A549 (cell line): ENCODE measurements around the gene SSH2. TPM values are rescaled to one million over a fixed set of nuclear protein-coding genes. Genes with fewer than 3 reads are reported as not detected.

Source experiments
- ATAC-seq, 2 experiments: fragments of 200-7000 bp in 1 of 2; fragments of >200 bp in 1 of 2; cut with Nextera tagmentation in 1 of 2; cut with Tn5 transposase in 1 of 2; 3 replicates each; pipeline versions ENCODE4 v1.8.0 to v1.9.1; 2018 to 2020; ENCODE audit warnings: mild to moderate bottlenecking in 1 of 2, moderate library complexity in 1 of 2
- CTCF ChIA-PET: fragments of 300-600 bp; sonication (Branson Sonifier 250); formaldehyde crosslinking; extraction: SDS; loops from one replicate; lab custom pipeline; 2021; ENCODE audit warnings: antibody characterized with exemption, inconsistent platforms; lab: Yijun Ruan, JAX
- POLR2A ChIA-PET: fragments of 350-600 bp; formaldehyde crosslinking; extraction: SDS; loops from one replicate; lab custom pipeline; 2021; ENCODE audit warnings: antibody characterized with exemption, inconsistent platforms; lab: Yijun Ruan, JAX
- DNase-seq, 2 experiments: peaks; one replicate each; pipeline versions ENCODE4 v3.0.0 to v3.0.0-alpha.2; 2011 to 2016; ENCODE audit warnings: low read depth in 1 of 2, low spot score in 1 of 2
- FAIRE-seq: peaks from 2 replicates; lab custom pipeline; 2011; peaks lifted over from hg19 to GRCh38; lab: Jason Lieb, UNC
- H3K27ac ChIP-seq, 2 experiments: fragments of >200 bp; sonication (Bioruptor Twin); formaldehyde crosslinking; 3 replicates each; pipeline ENCODE4 v1.5.1; 2016 to 2017
- H3K4me1 ChIP-seq: fragments of >200 bp; sonication (Bioruptor Twin); formaldehyde crosslinking; 3 replicates; pipeline ENCODE4 v1.6.1; 2016
- H3K4me2 ChIP-seq: fragments of >200 bp; sonication (Bioruptor Twin); formaldehyde crosslinking; 3 replicates; pipeline ENCODE4 v1.6.1; 2016
- H3K4me3 ChIP-seq: fragments of >200 bp; sonication (Bioruptor Twin); formaldehyde crosslinking; 3 replicates; pipeline ENCODE4 v1.5.1; 2016
- H3K9me3 ChIP-seq: fragments of >200 bp; sonication (Bioruptor Twin); formaldehyde crosslinking; 3 replicates; pipeline ENCODE4 v1.6.1; 2016
- BHLHE40 ChIP-seq: IDR thresholded peaks from 2 replicates; pipeline ENCODE4 v1.6.1; 2012; ENCODE audit warnings: low read depth, low read length, inconsistent platforms
- CBX2 ChIP-seq: fragments of 200-600 bp; sonication (generic); IDR thresholded peaks from 2 replicates; pipeline ENCODE4 v1.6.1; 2016; ENCODE audit warnings: low read depth, mild to moderate bottlenecking, borderline replicate concordance
- EHF ChIP-seq: fragments of 250-450 bp; sonication (Bioruptor Pico); IDR thresholded peaks from 2 replicates; pipeline ENCODE4 v1.5.0; 2020; ENCODE audit warnings: mild to moderate bottlenecking
- ELK1 ChIP-seq: fragments of 150-350 bp; IDR thresholded peaks from 2 replicates; pipeline ENCODE4 v1.6.1; 2014; ENCODE audit warnings: low read depth, mild to moderate bottlenecking, low read length
- FOSL2 ChIP-seq, 2 experiments: fragments of 450-650 bp in 1 of 2; fragments of >200 bp in 1 of 2; sonication (Bioruptor Twin) in 1 of 2; formaldehyde crosslinking; IDR thresholded peaks; 2 replicates each; pipeline versions ENCODE4 v1.5.0 to v1.6.1; 2016 to 2020; ENCODE audit warnings: mild to moderate bottlenecking in 1 of 2, moderate library complexity in 1 of 2
- HDAC2 ChIP-seq: fragments of 200-600 bp; sonication (generic); IDR thresholded peaks from 2 replicates; pipeline ENCODE4 v1.6.1; 2016
- HES2 ChIP-seq: fragments of >200 bp; sonication (Bioruptor Twin); formaldehyde crosslinking; IDR thresholded peaks from 2 replicates; pipeline ENCODE4 v1.6.1; 2016
- HOXA7 ChIP-seq: fragments of 250-450 bp; sonication (Bioruptor Pico); IDR thresholded peaks from 2 replicates; pipeline ENCODE4 v1.5.0; 2020; ENCODE audit warnings: mild to moderate bottlenecking, moderate library complexity
- HOXB13 ChIP-seq: fragments of 250-450 bp; sonication (Bioruptor Pico); IDR thresholded peaks from 2 replicates; pipeline ENCODE4 v1.5.0; 2020; ENCODE audit warnings: low read depth, mild to moderate bottlenecking, moderate library complexity
- JUN ChIP-seq, 2 experiments: fragments of >200 bp; sonication (Bioruptor Twin); formaldehyde crosslinking; IDR thresholded peaks; 2 replicates in 1 of 2; 3 replicates in 1 of 2; pipeline ENCODE4 v1.6.1; 2016 to 2017
- MYC ChIP-seq: IDR thresholded peaks from 2 replicates; pipeline ENCODE4 v1.6.1; 2012; ENCODE audit warnings: mild to moderate bottlenecking, inconsistent platforms, low read length, improper control_type of control experiment, borderline replicate concordance
- NPAS2 ChIP-seq: fragments of 250-450 bp; sonication (Bioruptor Pico); IDR thresholded peaks from 2 replicates; pipeline ENCODE4 v1.8.0; 2022; ENCODE audit warnings: mild to moderate bottlenecking, moderate library complexity, borderline replicate concordance
- PBX3 ChIP-seq: IDR thresholded peaks from 2 replicates; pipeline ENCODE4 v1.6.1; 2012
- PHF8 ChIP-seq: fragments of 200-600 bp; sonication (generic); IDR thresholded peaks from 2 replicates; pipeline ENCODE4 v1.6.1; 2016; ENCODE audit warnings: low read depth, mild to moderate bottlenecking, antibody characterized with exemption, moderate library complexity, borderline replicate concordance
- POLR2AphosphoS2 ChIP-seq: conservative IDR thresholded peaks from 2 replicates; pipeline ENCODE4 v1.6.1; 2012; ENCODE audit warnings: low read length, improper control_type of control experiment, inconsistent platforms
- RARB ChIP-seq: fragments of 250-450 bp; sonication (Bioruptor Pico); IDR thresholded peaks from 2 replicates; pipeline ENCODE4 v1.8.0; 2021; ENCODE audit warnings: mild to moderate bottlenecking, moderate library complexity
- REST ChIP-seq: fragments of 200-600 bp; sonication (generic); IDR thresholded peaks from 2 replicates; pipeline ENCODE4 v1.6.1; 2016; ENCODE audit warnings: antibody characterized with exemption, mild to moderate bottlenecking, moderate library complexity
- SREBF2 ChIP-seq: fragments of 450-650 bp; IDR thresholded peaks from 2 replicates; pipeline ENCODE4 v1.6.1; 2014; ENCODE audit warnings: mild to moderate bottlenecking, moderate library complexity
- TFCP2L1 ChIP-seq: fragments of 250-450 bp; sonication (Bioruptor Pico); IDR thresholded peaks from 2 replicates; pipeline ENCODE4 v1.5.0; 2021; ENCODE audit warnings: mild to moderate bottlenecking
- TP53 ChIP-seq: fragments of 250-450 bp; sonication (Bioruptor Pico); IDR thresholded peaks from 2 replicates; pipeline ENCODE4 v1.5.0; 2021; ENCODE audit warnings: mild to moderate bottlenecking, moderate library complexity
- ZFP36 ChIP-seq: fragments of 450-650 bp; IDR thresholded peaks from 2 replicates; pipeline ENCODE4 v1.6.1; 2014; ENCODE audit warnings: borderline replicate concordance; ENCODE audit not compliant: partially characterized antibody
- ZSCAN20 ChIP-seq: fragments of 250-450 bp; sonication (Bioruptor Pico); IDR thresholded peaks from 2 replicates; pipeline ENCODE4 v1.8.0; 2022; ENCODE audit warnings: mild to moderate bottlenecking, moderate library complexity
- WGBS: methylation state at CpG from one replicate; pipeline ENCODE4 v1.1.6; 2017; ENCODE audit errors: missing lambda C conversion rate; 5-methylcytosine and 5-hydroxymethylcytosine counted together
- polyA plus RNA-seq, 4 experiments: library from polyadenylated mRNA; depleted of rRNA in 3 of 4; stranded (reverse); fragments of >200 nt; fragmentation: RNase III in 1 of 4; extraction: RNeasy Plus Mini Kit Qiagen cat#74134 plus additional on column Dnase treatment in 1 of 4; gene quantifications; 2 replicates in 3 of 4; 3 replicates in 1 of 4; pipeline ENCODE4 v1.2.3, GENCODE V29; 2011 to 2017

The SSH2 gene
- polyA plus RNA-seq, 2 of the 4 experiments (the other 2 are of a cell fraction) = 20.7 to 24.5 TPM

- TF ChIP-seq HOXA7 (CRISPR knock-in tag) = no peak
- no peak for TF ChIP-seq HOXB13
- TF ChIP-seq PHF8 = no peak
- TF ChIP-seq FOSL2 (IDR thresholded peaks at IDR 0.05) = no peak
- TF ChIP-seq FOSL2 (CRISPR knock-in tag; IDR thresholded peaks at IDR 0.05) = no peak
- no peak for TF ChIP-seq POLR2AphosphoS2
- no peak for TF ChIP-seq TFCP2L1 (CRISPR knock-in tag)
- no peak for TF ChIP-seq TP53 (CRISPR knock-in tag)
- TF ChIP-seq NPAS2 (CRISPR knock-in tag) = no peak
These were observed 103.8 kb downstream of the SSH2 start (continued) for GRCh38 chr17:29826114-29826692.

- ChIA-PET CTCF (interaction anchor here (0.6 to 2.0 kb wide), 4 partner anchors 15 to 267 kb away, joined by 3 to 4 read pairs (median 4); no protein-coding TSS in a partner anchor), POLR2A (no interaction called here)
- no peak overlapping the region for H3K4me2 ChIP-seq
- WGBS = 85% methylated on average over 3 of the region's 3 CpGs
- no peak for DNase-seq
- no peak overlapping the region for H3K27ac ChIP-seq
- no peaks in the 10 kb centered on the region for H3K4me1 ChIP-seq
- FAIRE-seq = no peak
- no peak for ATAC-seq
- no peak for TF ChIP-seq HDAC2
- H3K9me3 ChIP-seq = no peaks in the 10 kb centered on the region
- H3K4me3 ChIP-seq = no peak overlapping the region
These were observed 104.4 kb downstream of the SSH2 start for GRCh38 chr17:29825604-29826003.

- Histone ChIP-seq H3K4me2 (no peak overlapping the region), H3K27ac (no peak overlapping the region), H3K4me3 (no peak overlapping the region), H3K9me3 (no peaks in the 10 kb centered on the region), H3K4me1 (no peaks in the 10 kb centered on the region)
- DNase-seq = no peak
- TF ChIP-seq CBX2 = no peak
- no peak for TF ChIP-seq RARB (CRISPR knock-in tag)
- no peak for TF ChIP-seq REST
- TF ChIP-seq SREBF2 = no peak
- TF ChIP-seq ZSCAN20 = no peak
- no peak for TF ChIP-seq POLR2AphosphoS2
- TF ChIP-seq ZFP36 = no peak
- TF ChIP-seq PBX3 = no peak
- no peak for TF ChIP-seq EHF (CRISPR knock-in tag)
- TF ChIP-seq MYC = no peak
- no peak for TF ChIP-seq JUN (IDR thresholded peaks at IDR 0.05)
- no peak for TF ChIP-seq BHLHE40
- no peak for TF ChIP-seq HES2
- no peak for TF ChIP-seq TFCP2L1 (CRISPR knock-in tag)
- TF ChIP-seq ELK1 = no peak
- no peak for TF ChIP-seq HDAC2
- CTCF ChIA-PET = interaction anchor here (0.6 to 23.5 kb wide), 6 partner anchors 9 to 271 kb away, joined by 3 to 536 read pairs (median 6); partner anchors contain the start of gene SSH2
- WGBS = 84% methylated on average over 1 of the region's 1 CpG
- ATAC-seq = no peak
- POLR2A ChIA-PET = no interaction called here
- FAIRE-seq = no peak
These were observed 108.1 kb downstream of the SSH2 start for GRCh38 chr17:29821897-29822296.
